ENCODE measurements around the gene POLR1E.
"Not testable (repeated sequence)": the region's sequence is repeated elsewhere in the genome, so short reads cannot be mapped to it uniquely, and the experiment has no call there.

POLR1E gene

DNA sequence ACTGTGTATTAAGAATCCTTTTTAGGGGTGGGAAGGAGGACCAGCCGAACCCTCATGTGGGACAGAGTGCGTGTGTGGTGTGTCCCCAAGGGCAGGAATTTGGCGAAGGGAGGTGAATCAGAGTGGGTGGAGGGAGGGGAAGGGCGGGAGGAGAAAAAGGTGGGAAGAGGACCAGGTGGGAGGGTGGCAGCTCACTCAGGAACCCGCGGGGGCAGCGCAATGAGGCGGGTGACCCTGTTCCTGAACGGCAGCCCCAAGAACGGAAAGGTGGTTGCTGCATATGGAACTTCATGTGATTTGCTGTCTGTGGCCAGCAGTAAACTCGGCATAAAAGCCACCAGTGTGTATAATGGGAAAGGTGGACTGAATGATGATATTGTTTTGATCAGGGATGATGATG, 8.8 kb upstream of the POLR1E start:
- Histone ChIP-seq H2AFZ (ENCODE audit: low read length) (no peak overlapping the region), H3F3A (ENCODE audit: insufficient read depth, low read length) (no peaks in the 10 kb centered on the region), H4K20me1 (ENCODE audit: insufficient read depth, low read length) (no peaks in the 10 kb centered on the region), H3K79me2 (ENCODE audit: low read length) (no peaks in the 10 kb centered on the region), H3K27me3 (replicated peaks; ENCODE audit: insufficient read depth, low read length) (peaks cover 6% of the 10 kb centered on the region), H3K9ac (ENCODE audit: low read length) (no peak overlapping the region), H3K27ac (ENCODE audit: low read length) (no peak overlapping the region), H3K4me2 (ENCODE audit: low read depth, low read length) (no peak overlapping the region), H3K4me1 (ENCODE audit: low read length) (0 out of 2 replicates have a peak, but pooled peaks cover 4% of the 10 kb centered on the region), H3K4me3 (ENCODE audit: low read length) (no peak overlapping the region), H3K36me3 (replicated peaks; ENCODE audit: insufficient read depth, low read length) (no peaks in the 10 kb centered on the region), H3K9me3 (replicated peaks; ENCODE audit: insufficient read depth, low read length) (no peaks in the 10 kb centered on the region), H3K9me2 (replicated peaks; ENCODE audit: insufficient read depth, low read length) (no peaks in the 10 kb centered on the region)
- TF ChIP-seq, protein P1, sequence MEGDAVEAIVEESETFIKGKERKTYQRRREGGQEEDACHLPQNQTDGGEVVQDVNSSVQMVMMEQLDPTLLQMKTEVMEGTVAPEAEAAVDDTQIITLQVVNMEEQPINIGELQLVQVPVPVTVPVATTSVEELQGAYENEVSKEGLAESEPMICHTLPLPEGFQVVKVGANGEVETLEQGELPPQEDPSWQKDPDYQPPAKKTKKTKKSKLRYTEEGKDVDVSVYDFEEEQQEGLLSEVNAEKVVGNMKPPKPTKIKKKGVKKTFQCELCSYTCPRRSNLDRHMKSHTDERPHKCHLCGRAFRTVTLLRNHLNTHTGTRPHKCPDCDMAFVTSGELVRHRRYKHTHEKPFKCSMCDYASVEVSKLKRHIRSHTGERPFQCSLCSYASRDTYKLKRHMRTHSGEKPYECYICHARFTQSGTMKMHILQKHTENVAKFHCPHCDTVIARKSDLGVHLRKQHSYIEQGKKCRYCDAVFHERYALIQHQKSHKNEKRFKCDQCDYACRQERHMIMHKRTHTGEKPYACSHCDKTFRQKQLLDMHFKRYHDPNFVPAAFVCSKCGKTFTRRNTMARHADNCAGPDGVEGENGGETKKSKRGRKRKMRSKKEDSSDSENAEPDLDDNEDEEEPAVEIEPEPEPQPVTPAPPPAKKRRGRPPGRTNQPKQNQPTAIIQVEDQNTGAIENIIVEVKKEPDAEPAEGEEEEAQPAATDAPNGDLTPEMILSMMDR (IDR thresholded peaks at IDR 0.05; ENCODE audit: low read length), result no peak
- TF ChIP-seq EZH2phosphoT487 (IDR thresholded peaks at IDR 0.05; ENCODE audit: low read length), result no peak
- TF ChIP-seq EZH2 (optimal IDR thresholded peaks at IDR 0.05; ENCODE audit: low read depth, low read length), result no peak
- DNase-seq, result no peak

DNA sequence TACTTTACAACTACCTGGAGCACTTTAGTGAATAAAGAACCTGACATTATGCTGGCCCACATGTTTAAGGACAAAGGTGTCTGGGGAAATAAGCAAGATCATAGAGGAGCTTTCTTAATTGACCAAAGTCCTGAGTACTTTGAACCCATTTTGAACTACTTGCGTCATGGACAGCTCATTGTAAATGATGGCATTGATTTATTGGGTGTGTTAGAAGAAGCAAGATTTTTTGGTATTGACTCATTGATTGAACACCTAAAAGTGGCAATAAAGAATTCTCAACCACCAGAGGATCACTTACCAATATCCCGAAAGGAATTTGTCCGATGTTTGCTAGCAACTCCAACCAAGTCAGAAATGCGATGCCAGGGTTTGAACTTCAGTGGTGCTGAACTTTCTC, 8.3 kb upstream of the POLR1E start:
- not testable (repeated sequence) for H2AFZ ChIP-seq (ENCODE audit: low read length); H3K9ac ChIP-seq (ENCODE audit: low read length); H3K9me3 ChIP-seq (replicated peaks; ENCODE audit: insufficient read depth, low read length); H3K27ac ChIP-seq (ENCODE audit: low read length); H3K27me3 ChIP-seq (replicated peaks; ENCODE audit: insufficient read depth, low read length); H3K4me3 ChIP-seq (ENCODE audit: low read length); DNase-seq; H3K4me2 ChIP-seq (ENCODE audit: low read depth, low read length); H4K20me1 ChIP-seq (ENCODE audit: insufficient read depth, low read length); H3K4me1 ChIP-seq (ENCODE audit: low read length); H3K36me3 ChIP-seq (replicated peaks; ENCODE audit: insufficient read depth, low read length); H3K9me2 ChIP-seq (replicated peaks; ENCODE audit: insufficient read depth, low read length); H3F3A ChIP-seq (ENCODE audit: insufficient read depth, low read length); H3K79me2 ChIP-seq (ENCODE audit: low read length)

DNA sequence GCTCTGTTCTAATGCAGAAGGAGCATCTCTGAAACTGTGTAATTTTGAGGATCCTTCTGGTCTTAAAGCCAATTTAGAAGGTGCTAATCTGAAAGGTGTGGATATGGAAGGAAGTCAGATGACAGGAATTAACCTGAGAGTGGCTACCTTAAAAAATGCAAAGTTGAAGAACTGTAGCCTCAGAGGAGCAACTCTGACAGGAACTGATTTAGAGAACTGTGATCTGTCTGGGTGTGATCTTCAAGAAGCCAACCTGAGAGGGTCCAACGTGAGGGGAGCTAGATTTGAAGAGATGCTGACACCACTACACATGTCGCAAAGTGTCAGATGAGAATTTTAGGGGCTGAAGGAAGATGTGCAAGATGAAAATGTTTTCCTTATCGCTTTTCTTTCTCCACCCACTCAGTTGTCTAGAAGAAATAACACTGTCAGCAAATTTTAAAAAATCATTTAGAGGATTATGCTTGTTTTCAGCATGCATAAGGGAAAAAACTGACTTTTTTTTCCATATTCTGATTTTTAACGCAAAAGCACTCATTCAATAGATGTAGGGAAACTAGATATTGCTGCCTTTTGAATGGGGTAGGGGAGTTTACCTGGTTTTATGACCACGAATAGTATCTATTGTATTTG, 7.6 kb upstream of the POLR1E start:
- H3K9me2 ChIP-seq (replicated peaks; ENCODE audit: insufficient read depth, low read length); H3K9ac ChIP-seq (ENCODE audit: low read length); H3K27ac ChIP-seq (ENCODE audit: low read length); H3K79me2 ChIP-seq (ENCODE audit: low read length); H3K9me3 ChIP-seq (replicated peaks; ENCODE audit: insufficient read depth, low read length); H4K20me1 ChIP-seq (ENCODE audit: insufficient read depth, low read length); H3K4me1 ChIP-seq (ENCODE audit: low read length); H3K27me3 ChIP-seq (replicated peaks; ENCODE audit: insufficient read depth, low read length); H3K4me3 ChIP-seq (ENCODE audit: low read length); H3K4me2 ChIP-seq (ENCODE audit: low read depth, low read length); H3F3A ChIP-seq (ENCODE audit: insufficient read depth, low read length); H2AFZ ChIP-seq (ENCODE audit: low read length); DNase-seq; H3K36me3 ChIP-seq (replicated peaks; ENCODE audit: insufficient read depth, low read length): not testable (repeated sequence)

DNA sequence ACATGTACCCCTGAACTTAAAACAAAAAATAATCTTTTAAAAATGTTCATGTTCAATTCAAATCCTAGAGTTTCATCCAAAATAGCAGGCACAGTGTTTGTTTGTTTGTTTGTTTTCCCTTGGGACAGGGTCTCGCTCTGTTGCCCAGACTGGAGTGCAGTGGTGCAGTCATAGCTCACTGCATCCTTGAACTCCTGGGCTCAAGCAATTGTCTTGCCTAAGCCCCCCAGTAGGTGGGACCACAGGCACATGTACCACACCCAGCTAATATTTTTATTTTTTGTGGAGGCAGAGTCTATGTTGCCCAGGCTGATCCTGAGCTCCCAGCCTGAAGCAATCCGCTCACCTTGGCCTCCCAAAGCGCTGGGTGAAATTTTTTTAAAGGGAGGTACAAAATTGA, 5.0 kb upstream of the POLR1E start:
- peaks cover 6% of the 10 kb centered on the region for H3K4me1 ChIP-seq (ENCODE audit: low read length)
- no peaks in the 10 kb centered on the region for H3K79me2 ChIP-seq (ENCODE audit: low read length)
- no peaks in the 10 kb centered on the region for H4K20me1 ChIP-seq (ENCODE audit: insufficient read depth, low read length)
- H3K4me3 ChIP-seq (ENCODE audit: low read length), result no peak overlapping the region
- no peaks in the 10 kb centered on the region for H3K9me3 ChIP-seq (replicated peaks; ENCODE audit: insufficient read depth, low read length)
- peaks cover 6% of the 10 kb centered on the region for H3K27me3 ChIP-seq (replicated peaks; ENCODE audit: insufficient read depth, low read length)
- H3K36me3 ChIP-seq (replicated peaks; ENCODE audit: insufficient read depth, low read length), result no peaks in the 10 kb centered on the region
- H3K9me2 ChIP-seq (replicated peaks; ENCODE audit: insufficient read depth, low read length), result no peaks in the 10 kb centered on the region
- H3K27ac ChIP-seq (ENCODE audit: low read length), result no peak overlapping the region
- H3K9ac ChIP-seq (ENCODE audit: low read length), result no peak overlapping the region
- H2AFZ ChIP-seq (ENCODE audit: low read length), result no peak overlapping the region
- no peaks in the 10 kb centered on the region for H3F3A ChIP-seq (ENCODE audit: insufficient read depth, low read length)
- no peak for TF ChIP-seq EZH2 (optimal IDR thresholded peaks at IDR 0.05; ENCODE audit: low read depth, low read length)
- TF ChIP-seq, protein P1 (IDR thresholded peaks at IDR 0.05; ENCODE audit: low read length), result no peak
- TF ChIP-seq EZH2phosphoT487 (IDR thresholded peaks at IDR 0.05; ENCODE audit: low read length), result no peak
- H3K4me2 ChIP-seq (ENCODE audit: low read depth, low read length), result no peak overlapping the region
- DNase-seq, result no peak

All from MM.1S (cell line).